ENCODE results near the gene ACAT1.

DNA sequence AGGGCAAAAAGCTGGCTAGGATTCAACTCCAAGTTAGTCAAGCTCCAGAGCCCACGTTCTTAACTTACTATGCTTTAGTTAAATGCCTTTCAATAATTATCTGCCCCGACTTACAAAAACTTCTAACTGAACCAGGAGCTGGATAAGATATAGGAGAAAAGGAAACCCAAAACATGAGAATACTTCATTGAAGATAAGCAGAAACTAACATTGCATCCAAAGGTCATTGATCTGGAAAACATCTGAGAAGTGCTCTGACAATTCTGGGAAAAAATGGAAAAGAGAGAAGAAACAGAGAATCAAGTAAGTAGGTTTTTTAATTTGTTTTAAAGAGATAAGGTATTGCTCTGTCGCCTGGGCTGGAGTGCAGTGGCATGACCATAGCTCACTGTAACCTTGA lies 27.2 kb downstream of the ACAT1 start:
- TF ChIP-seq, protein P1, sequence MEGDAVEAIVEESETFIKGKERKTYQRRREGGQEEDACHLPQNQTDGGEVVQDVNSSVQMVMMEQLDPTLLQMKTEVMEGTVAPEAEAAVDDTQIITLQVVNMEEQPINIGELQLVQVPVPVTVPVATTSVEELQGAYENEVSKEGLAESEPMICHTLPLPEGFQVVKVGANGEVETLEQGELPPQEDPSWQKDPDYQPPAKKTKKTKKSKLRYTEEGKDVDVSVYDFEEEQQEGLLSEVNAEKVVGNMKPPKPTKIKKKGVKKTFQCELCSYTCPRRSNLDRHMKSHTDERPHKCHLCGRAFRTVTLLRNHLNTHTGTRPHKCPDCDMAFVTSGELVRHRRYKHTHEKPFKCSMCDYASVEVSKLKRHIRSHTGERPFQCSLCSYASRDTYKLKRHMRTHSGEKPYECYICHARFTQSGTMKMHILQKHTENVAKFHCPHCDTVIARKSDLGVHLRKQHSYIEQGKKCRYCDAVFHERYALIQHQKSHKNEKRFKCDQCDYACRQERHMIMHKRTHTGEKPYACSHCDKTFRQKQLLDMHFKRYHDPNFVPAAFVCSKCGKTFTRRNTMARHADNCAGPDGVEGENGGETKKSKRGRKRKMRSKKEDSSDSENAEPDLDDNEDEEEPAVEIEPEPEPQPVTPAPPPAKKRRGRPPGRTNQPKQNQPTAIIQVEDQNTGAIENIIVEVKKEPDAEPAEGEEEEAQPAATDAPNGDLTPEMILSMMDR (IDR thresholded peaks at IDR 0.05) = no peak
- TF ChIP-seq EZH2 (IDR thresholded peaks at IDR 0.05) (no peak), EZH2phosphoT487 (IDR thresholded peaks at IDR 0.05) (no peak)
